MCF 10A (cell line): ENCODE data around the gene AMMECR1. TPM values are rescaled to one million over a fixed set of nuclear protein-coding genes. Genes with fewer than 3 reads are reported as not detected.

Source experiments
- BruUV-seq: library from RNA; stranded (reverse); fragments of 400-500 nt; replicated peaks from 2 replicates; lab custom pipeline; 2021; lab: Mats Ljungman, UMichigan
- CTCF ChIA-PET: fragments of 300-600 bp; sonication (Branson Sonifier 250); formaldehyde crosslinking; extraction: SDS; loops from one replicate; lab custom pipeline; 2021; ENCODE audit warnings: antibody characterized with exemption, inconsistent platforms; lab: Yijun Ruan, JAX
- POLR2A ChIA-PET: fragments of 300-600, 350-650 bp; sonication (Branson Sonifier 250); formaldehyde crosslinking; extraction: SDS; loops from one replicate; lab custom pipeline; 2020; ENCODE audit warnings: antibody characterized with exemption, inconsistent platforms; lab: Yijun Ruan, JAX
- DNase-seq: peaks from one replicate; pipeline ENCODE4 v3.0.0-alpha.2; 2018; ENCODE audit not compliant: unreplicated experiment
- H3K27ac Mint-ChIP-seq: one replicate; pipeline ENCODE4 v1.8.0; 2022; ENCODE audit warnings: mild to moderate bottlenecking, low read depth, mixed read lengths; ENCODE audit not compliant: unreplicated experiment
- H3K27me3 Mint-ChIP-seq: one replicate; pipeline ENCODE4 v1.8.0; 2022; ENCODE audit warnings: mixed read lengths; ENCODE audit not compliant: insufficient read depth, unreplicated experiment
- H3K36me3 Mint-ChIP-seq: one replicate; pipeline ENCODE4 v1.8.0; 2022; ENCODE audit warnings: mild to moderate bottlenecking, moderate library complexity, mixed read lengths; ENCODE audit not compliant: insufficient read depth, unreplicated experiment
- H3K4me1 Mint-ChIP-seq: one replicate; pipeline ENCODE4 v1.8.0; 2022; ENCODE audit warnings: mixed read lengths; ENCODE audit not compliant: insufficient read depth, unreplicated experiment
- H3K4me3 Mint-ChIP-seq: one replicate; pipeline ENCODE4 v1.8.0; 2022; ENCODE audit warnings: mild to moderate bottlenecking, moderate library complexity, mixed read lengths; ENCODE audit not compliant: unreplicated experiment
- H3K9me3 Mint-ChIP-seq: one replicate; pipeline ENCODE4 v1.8.0; 2022; ENCODE audit warnings: mixed read lengths; ENCODE audit not compliant: unreplicated experiment
- CTCF ChIP-seq: fragments of 200-600 bp; IDR thresholded peaks from one replicate; pipeline ENCODE4 v1.8.0; 2022; ENCODE audit warnings: antibody characterized with exemption, mild to moderate bottlenecking; ENCODE audit not compliant: unreplicated experiment
- intact Hi-C: fragments of 100-400 bp; cut with micrococcal nuclease; formaldehyde crosslinking; loops from 2 replicates; pipeline ENCODE4 v1.14.1; 2022
- total RNA-seq: library from RNA; stranded (reverse); gene quantifications from 2 replicates; pipeline ENCODE4 v1.2.3, GENCODE V29; 2022

AMMECR1 gene
- total RNA-seq, 1 experiment from 2014 or later: 20.8 TPM

- intact Hi-C loops: no loop called here
- BruUV-seq: no TSS peak
- POLR2A ChIA-PET: interaction anchor here (1.1 to 1.2 kb wide), 2 partner anchors 20 to 30 kb away, joined by 4 read pairs; no protein-coding TSS in a partner anchor
Measured at GRCh38 chrX:110259117-110259516, 58.8 kb downstream of the AMMECR1 start.

GRCh38 chrX:110258552-110258951, 59.3 kb downstream of the AMMECR1 start:
- intact Hi-C loops: no loop called here
- H3K4me1 Mint-ChIP-seq: peaks cover 9% of the 10 kb centered on the region
- no peaks in the 10 kb centered on the region for H3K9me3 Mint-ChIP-seq
- peaks cover 40% of the 10 kb centered on the region for H3K27me3 Mint-ChIP-seq
- H3K36me3 Mint-ChIP-seq: no peaks in the 10 kb centered on the region
- peak; percentile 20 for DNase-seq
- ChIA-PET CTCF (no interaction called here), POLR2A (interaction anchor here (1.1 to 1.2 kb wide), 2 partner anchors 21 to 29 kb away, joined by 4 read pairs; no protein-coding TSS in a partner anchor)
- no peak overlapping the region for H3K27ac Mint-ChIP-seq
- no TSS peak for BruUV-seq
- no peak overlapping the region for H3K4me3 Mint-ChIP-seq
- TF ChIP-seq CTCF: no peak

More at GRCh38 chrX:110259117-110259516, 58.8 kb downstream of the AMMECR1 start:
- H3K27me3 Mint-ChIP-seq: peaks cover 40% of the 10 kb centered on the region
- CTCF ChIA-PET: no interaction called here
- no peak overlapping the region for H3K4me3 Mint-ChIP-seq
- H3K9me3 Mint-ChIP-seq: no peaks in the 10 kb centered on the region
- no peak for DNase-seq
- TF ChIP-seq CTCF: no peak
- peaks cover 9% of the 10 kb centered on the region for H3K4me1 Mint-ChIP-seq
- H3K27ac Mint-ChIP-seq: no peak overlapping the region
- H3K36me3 Mint-ChIP-seq: no peaks in the 10 kb centered on the region

- BruUV-seq: no TSS peak
- DNase-seq: no peak
- Mint-ChIP-seq H3K27me3 (peaks cover 43% of the 10 kb centered on the region), H3K4me3 (no peak overlapping the region), H3K4me1 (peaks cover 9% of the 10 kb centered on the region), H3K27ac (no peak overlapping the region), H3K36me3 (no peaks in the 10 kb centered on the region), H3K9me3 (no peaks in the 10 kb centered on the region)
- ChIA-PET CTCF (no interaction called here), POLR2A (interaction anchor here (1.1 kb wide), 1 partner anchor 21 kb away, joined by 4 read pairs; no protein-coding TSS in a partner anchor)
- TF ChIP-seq CTCF: no peak
- intact Hi-C loops: no loop called here
Measured at GRCh38 chrX:110257889-110258288, 60.0 kb downstream of the AMMECR1 start.

GRCh38 chrX:110252711-110253110, 65.2 kb downstream of the AMMECR1 start:
- DNase-seq: no peak
- Mint-ChIP-seq H3K9me3 (no peaks in the 10 kb centered on the region), H3K27ac (no peak overlapping the region), H3K36me3 (no peaks in the 10 kb centered on the region), H3K27me3 (peaks cover 66% of the 10 kb centered on the region), H3K4me3 (no peak overlapping the region), H3K4me1 (peaks cover 8% of the 10 kb centered on the region)
- no peak for TF ChIP-seq CTCF
- CTCF ChIA-PET: no interaction called here
- POLR2A ChIA-PET: interaction anchor here (0.8 kb wide), 1 partner anchor 41 kb away, joined by 3 read pairs; no protein-coding TSS in a partner anchor
- intact Hi-C loops: no loop called here
- BruUV-seq: no TSS peak
